Chondrocyte (in vitro differentiated cells): ENCODE measurements around the gene PNPLA6. TPM values are rescaled to one million over a fixed set of nuclear protein-coding genes. Genes with fewer than 3 reads are reported as not detected.

Source experiments
- DNase-seq: peaks from one replicate; pipeline ENCODE4 v3.0.0; 2021; ENCODE audit warnings: mixed read lengths, low spot score
- H3K27ac Mint-ChIP-seq: one replicate; pipeline ENCODE4 v1.8.0; 2021; ENCODE audit warnings: mild to moderate bottlenecking, moderate library complexity, mixed read lengths; ENCODE audit not compliant: unreplicated experiment
- H3K27me3 Mint-ChIP-seq: 2 replicates; pipeline ENCODE4 v1.8.0; 2021; ENCODE audit warnings: low read depth, mixed read lengths
- H3K36me3 Mint-ChIP-seq: 2 replicates; pipeline ENCODE4 v1.8.0; 2021; ENCODE audit warnings: low read depth, mixed read lengths
- H3K4me1 Mint-ChIP-seq: 2 replicates; pipeline ENCODE4 v1.8.0; 2021; ENCODE audit warnings: low read depth, mild to moderate bottlenecking, mixed read lengths
- H3K4me3 Mint-ChIP-seq: one replicate; pipeline ENCODE4 v1.8.0; 2021; ENCODE audit warnings: mild to moderate bottlenecking, moderate library complexity, mixed read lengths; ENCODE audit not compliant: unreplicated experiment
- H3K9me3 Mint-ChIP-seq: 2 replicates; pipeline ENCODE4 v1.8.0; 2021; ENCODE audit warnings: low read depth, mixed read lengths
- total RNA-seq: library from RNA; stranded (reverse); gene quantifications from 3 replicates; pipeline ENCODE4 v1.2.1, GENCODE V29; 2021
- TF ChIP-seq, protein P1 (sequence below): fragments of 200-600 bp; sonication (generic); IDR thresholded peaks from 2 replicates; pipeline ENCODE4 v1.5.0; 2021; ENCODE audit warnings: antibody characterized with exemption, mild to moderate bottlenecking, moderate library complexity

The PNPLA6 gene
- total RNA-seq, 1 donor from 2014 or later, result 87.9 TPM

DNA sequence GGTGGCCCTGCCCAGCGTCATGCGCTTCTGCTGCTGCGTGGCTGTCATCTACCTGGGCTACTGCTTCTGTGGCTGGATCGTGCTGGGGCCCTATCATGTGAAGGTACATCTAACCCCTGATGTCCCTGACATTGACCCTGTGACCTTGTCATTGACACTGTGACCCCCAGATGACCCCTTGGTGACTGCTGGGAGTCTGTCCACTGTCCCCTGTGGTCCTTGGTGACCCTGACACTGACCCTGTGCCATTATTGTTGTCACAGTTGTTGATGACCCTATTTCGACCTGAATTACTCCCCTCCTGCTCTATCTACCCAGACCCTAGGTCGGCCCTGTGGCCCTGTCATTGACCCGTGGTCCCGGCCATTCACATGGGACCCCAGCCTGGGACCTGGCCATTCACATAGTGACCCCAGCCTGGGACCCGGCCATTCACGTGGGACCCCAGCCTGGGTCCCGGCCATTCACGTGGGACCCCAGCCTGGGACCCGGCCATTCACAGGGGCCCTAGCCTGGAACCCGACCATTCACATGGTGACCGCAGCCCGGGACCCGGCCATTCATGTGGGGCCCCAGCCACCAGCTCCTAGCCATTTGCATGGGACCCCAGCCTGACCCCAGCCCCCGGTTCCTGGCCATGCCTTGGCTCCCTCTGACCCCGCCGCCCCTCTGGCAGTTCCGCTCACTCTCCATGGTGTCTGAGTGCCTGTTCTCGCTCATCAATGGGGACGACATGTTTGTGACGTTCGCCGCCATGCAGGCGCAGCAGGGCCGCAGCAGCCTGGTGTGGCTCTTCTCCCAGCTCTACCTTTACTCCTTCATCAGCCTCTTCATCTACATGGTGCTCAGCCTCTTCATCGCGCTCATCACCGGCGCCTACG lies 5.7 kb upstream of the PNPLA6 start:
- no peaks in the 10 kb centered on the region for H3K27me3 Mint-ChIP-seq
- H3K27ac Mint-ChIP-seq, result no peak overlapping the region
- no peak overlapping the region for H3K4me3 Mint-ChIP-seq
- no peaks in the 10 kb centered on the region for H3K9me3 Mint-ChIP-seq
- H3K36me3 Mint-ChIP-seq, result peaks cover 9% of the 10 kb centered on the region
- DNase-seq, result no peak
- TF ChIP-seq, protein P1, sequence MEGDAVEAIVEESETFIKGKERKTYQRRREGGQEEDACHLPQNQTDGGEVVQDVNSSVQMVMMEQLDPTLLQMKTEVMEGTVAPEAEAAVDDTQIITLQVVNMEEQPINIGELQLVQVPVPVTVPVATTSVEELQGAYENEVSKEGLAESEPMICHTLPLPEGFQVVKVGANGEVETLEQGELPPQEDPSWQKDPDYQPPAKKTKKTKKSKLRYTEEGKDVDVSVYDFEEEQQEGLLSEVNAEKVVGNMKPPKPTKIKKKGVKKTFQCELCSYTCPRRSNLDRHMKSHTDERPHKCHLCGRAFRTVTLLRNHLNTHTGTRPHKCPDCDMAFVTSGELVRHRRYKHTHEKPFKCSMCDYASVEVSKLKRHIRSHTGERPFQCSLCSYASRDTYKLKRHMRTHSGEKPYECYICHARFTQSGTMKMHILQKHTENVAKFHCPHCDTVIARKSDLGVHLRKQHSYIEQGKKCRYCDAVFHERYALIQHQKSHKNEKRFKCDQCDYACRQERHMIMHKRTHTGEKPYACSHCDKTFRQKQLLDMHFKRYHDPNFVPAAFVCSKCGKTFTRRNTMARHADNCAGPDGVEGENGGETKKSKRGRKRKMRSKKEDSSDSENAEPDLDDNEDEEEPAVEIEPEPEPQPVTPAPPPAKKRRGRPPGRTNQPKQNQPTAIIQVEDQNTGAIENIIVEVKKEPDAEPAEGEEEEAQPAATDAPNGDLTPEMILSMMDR, result no peak
- H3K4me1 Mint-ChIP-seq, result peaks cover 14% of the 10 kb centered on the region

DNA sequence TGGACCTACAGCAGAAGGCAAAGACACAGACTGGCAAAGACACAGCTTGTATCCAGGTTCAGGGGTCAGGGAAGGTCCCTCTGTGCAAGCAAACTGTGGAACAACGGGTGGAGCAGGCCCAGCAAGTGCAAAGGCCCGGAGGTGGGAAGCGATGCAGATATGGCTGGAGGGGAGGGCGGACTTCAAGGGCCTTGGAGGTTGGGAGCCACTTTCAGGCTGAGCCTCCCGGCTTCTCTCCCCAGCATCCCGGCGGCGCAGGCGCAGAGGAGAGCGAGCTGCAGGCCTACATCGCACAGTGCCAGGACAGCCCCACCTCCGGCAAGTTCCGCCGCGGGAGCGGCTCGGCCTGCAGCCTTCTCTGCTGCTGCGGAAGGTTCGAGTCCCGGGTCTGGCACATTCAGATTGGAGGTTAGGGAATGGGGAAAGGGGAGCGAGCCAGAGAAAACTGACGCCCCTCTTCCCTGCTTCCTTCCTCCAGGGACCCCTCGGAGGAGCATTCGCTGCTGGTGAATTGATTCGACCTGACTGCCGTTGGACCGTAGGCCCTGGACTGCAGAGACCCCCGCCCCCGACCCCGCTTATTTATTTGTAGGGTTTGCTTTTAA lies 2.1 kb upstream of the PNPLA6 start:
- Mint-ChIP-seq H3K36me3 (peaks cover 10% of the 10 kb centered on the region), H3K4me3 (peak overlapping the region; percentile 98), H3K4me1 (peaks cover 28% of the 10 kb centered on the region), H3K27me3 (no peaks in the 10 kb centered on the region), H3K27ac (peak overlapping the region; percentile 98), H3K9me3 (no peaks in the 10 kb centered on the region)
- TF ChIP-seq, protein P1, result no peak
- no peak for DNase-seq

DNA sequence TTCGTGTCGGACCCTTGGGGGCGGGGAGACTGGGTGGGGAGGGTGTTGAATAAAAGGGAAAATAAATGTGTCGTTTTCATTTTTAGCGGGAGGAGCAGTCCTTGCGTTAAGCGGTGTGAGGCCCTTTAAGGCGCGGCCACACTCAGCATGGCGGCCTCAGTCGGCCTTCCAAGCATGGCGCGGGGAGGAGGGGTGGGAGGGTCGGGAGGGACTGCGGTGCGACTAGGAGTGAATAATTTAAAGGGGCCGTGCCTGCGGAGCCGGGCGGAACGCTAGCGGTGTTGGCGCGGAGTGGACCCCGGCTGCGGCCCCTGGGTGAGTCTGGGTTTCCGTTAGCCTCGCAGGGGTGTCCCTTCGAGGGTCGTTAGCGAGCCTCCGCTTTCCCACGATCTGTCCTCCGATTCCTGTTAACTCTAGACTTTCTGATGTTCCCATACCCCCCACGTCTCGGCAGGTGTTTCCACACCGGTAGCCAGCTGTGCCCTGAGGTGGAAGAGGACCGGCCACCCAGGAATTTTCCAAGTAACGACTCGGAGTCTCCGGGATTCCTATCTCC lies 1.5 kb upstream of the PNPLA6 start:
- Mint-ChIP-seq H3K4me3 (peak overlapping the region; percentile 98), H3K36me3 (peaks cover 10% of the 10 kb centered on the region)
- TF ChIP-seq, protein P1, result no peak

DNA sequence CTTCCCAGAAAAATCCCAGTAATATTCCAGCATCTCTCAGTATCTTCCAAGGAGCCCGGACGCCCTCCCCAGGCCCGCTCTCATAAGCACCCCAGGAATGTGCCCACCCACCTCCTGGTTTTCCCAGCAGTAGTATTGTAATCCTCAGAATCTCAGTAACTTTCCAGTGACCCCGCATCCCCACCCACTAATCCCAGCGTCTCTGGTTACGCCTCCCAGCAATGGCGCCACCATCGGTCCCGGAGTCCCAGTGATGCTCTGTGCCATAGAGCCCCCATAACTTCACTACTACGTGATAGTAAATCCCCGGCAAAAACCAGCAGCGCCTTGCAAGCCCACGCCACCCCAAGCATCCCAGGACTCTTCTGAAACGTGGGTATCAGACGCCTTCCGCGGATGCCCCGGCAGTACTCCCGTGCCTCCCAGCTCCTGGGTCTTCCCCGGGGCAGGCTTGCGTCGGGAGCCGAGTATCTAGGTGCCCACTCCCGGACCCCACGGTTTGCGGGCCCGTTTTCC lies 928 bp upstream of the PNPLA6 start:
- Mint-ChIP-seq H3K36me3 (peaks cover 8% of the 10 kb centered on the region), H3K27ac (peak overlapping the region; percentile 98)

More for the DNA sequence above, 1.5 kb upstream of the PNPLA6 start:
- no peak for DNase-seq
- no peaks in the 10 kb centered on the region for H3K9me3 Mint-ChIP-seq
- H3K27ac Mint-ChIP-seq, result peak overlapping the region; percentile 98
- no peaks in the 10 kb centered on the region for H3K27me3 Mint-ChIP-seq
- peaks cover 28% of the 10 kb centered on the region for H3K4me1 Mint-ChIP-seq

More for the DNA sequence above, 928 bp upstream of the PNPLA6 start:
- Mint-ChIP-seq H3K4me3 (peak overlapping the region; percentile 98), H3K4me1 (peaks cover 28% of the 10 kb centered on the region), H3K9me3 (no peaks in the 10 kb centered on the region), H3K27me3 (no peaks in the 10 kb centered on the region)
- TF ChIP-seq, protein P1, result peak; percentile 62
- no peak for DNase-seq
